Hippocampal formation (tissue), 2 donors: Measurements from ENCODE around the gene MCC.

ENCODE experiments used
- DNase-seq, 2 donors: peaks; one replicate each; lab custom pipeline; 2025; lab: John Stamatoyannopoulos, UW

The MCC gene

DNA sequence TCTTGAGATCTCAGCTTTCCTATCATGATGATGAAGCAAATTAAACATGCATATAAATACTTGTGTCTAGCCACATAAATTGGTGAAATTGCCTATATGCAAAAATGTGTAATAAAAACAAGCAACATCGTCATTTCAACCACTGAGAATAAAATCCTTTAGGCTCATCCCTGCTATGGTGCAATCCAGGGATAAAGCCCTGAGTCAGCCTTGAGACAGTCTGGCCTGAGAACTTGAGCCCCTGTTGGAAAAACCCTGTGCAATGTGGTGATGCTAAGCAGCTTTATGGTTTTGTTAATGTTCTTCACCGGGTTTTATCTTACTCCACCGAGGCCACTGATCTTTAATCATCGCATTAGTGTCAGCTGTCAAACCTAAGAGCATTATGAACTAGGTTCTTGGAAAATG lies 341.1 kb downstream of the MCC start:
- DNase-seq = no peak

DNA sequence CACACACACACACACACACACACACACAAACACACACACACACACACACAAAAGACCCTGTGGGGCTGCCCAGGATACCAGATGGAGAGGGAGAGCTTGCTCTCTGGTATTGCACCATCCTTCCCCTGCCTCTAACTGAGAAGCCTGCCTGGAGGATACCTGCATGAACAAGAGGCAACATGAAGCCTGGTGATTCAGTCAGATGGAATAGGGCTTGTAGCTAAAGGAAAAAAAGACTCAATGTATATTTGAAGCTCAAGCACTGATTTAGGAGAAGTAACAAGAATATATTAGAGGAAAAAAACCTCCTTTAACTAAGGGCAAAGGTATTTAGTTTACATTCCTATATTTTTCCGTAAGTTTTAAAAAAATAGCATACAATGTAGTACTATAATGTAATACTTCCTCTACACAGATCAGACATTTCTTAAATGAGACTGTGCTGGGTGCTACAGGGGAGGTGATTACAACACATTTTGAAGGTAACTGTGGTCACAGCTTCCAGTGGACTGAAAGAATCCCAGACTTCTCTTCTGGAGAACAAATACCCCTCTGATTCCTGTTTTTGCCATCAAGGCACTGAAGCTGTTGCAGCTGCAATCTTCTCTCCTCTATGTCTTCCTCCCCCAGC lies 342.4 kb downstream of the MCC start:
- no peak for DNase-seq

DNA sequence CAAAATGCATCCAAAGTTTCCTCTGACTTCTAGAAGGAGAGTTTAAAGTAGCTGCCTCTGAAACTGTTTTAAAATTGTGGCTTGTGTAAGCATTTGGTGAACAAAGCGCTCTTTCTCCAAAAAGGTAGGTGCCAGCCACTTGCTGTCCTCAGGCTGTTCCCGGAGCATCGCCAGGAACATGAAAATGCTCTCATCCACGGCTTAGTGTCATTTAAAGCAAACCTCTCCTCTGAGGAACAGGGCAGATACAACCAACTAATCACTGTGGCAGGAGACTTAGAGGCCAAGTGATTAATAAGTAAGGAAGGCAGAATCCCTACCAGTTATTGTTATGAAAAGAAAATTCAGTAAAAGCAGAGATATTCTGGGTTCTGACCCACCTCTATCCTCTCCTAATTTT lies 346.1 kb downstream of the MCC start:
- DNase-seq = no peak

DNA sequence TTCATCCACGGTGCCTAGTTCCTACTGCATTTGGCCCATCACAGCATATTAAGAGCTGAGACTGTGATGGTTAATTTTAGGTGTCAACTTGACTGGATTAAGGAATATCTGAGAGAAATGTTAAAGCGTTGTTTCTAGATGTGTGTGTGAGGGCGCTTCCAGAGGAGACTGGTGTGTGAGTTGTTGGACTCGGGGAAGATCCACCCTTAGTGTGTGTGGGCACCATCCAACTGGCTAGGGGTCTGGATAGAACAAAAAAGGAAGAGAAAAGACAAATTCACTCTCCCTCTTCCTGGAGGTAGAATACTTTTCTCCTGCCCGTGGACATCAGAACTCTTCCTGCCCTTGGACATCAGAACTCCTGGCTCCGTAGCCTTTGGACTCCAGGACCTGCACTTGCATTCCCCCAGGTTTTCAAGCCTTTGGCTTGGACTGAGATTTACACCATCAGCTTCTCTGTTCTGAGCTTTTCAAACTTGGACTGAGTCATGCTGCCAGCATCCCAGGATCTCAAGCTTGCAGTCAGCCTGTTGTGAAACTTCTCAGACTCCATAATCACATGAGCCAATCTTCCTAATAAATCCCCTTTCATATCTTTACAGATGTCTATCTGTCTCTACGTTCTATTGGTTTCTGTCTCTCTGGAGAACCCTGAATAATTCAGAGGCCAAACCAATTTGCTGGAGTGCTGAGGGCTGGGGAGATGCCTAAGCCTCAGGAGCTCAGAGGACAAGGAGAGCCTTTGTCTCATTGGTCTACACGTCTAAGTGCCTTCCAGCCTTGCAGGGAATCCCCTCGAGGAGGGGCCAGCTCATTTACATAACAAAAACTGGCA lies 347.2 kb downstream of the MCC start:
- no peak for DNase-seq

DNA sequence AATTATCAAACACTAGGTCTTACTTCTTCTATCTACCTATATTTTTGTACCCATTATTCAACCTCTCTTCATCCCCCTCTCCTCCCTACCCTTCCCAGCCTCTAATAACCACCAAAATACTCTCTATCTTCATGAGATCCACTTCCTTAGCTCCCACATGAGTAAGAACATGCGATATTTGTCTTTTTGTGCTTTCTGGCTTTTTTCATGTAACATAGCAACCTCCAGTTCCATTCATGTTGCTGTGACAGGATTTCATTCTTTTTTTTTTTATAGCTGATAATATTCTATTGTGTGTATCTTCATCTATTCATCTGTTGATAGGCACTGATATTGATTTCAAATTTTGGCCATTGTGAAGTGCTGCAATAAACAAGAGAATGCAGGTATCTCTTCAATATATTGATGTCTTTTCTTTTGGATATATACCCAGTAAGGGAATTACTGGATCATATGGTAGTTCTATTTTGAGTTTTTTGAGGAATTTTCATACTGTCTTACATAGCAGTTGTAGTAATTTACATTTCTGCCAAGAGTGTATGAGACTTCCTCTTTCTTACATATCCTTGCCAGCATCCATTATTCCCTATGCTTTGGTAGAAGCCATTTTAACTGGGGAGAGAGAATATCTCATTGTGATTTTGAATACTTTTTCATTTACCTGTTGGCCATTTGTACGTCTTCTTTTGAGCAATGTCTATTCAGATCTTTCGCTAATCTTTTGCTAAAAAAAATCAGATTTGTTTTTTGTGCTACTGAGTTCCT lies 354.9 kb downstream of the MCC start:
- DNase-seq = no peak

DNA sequence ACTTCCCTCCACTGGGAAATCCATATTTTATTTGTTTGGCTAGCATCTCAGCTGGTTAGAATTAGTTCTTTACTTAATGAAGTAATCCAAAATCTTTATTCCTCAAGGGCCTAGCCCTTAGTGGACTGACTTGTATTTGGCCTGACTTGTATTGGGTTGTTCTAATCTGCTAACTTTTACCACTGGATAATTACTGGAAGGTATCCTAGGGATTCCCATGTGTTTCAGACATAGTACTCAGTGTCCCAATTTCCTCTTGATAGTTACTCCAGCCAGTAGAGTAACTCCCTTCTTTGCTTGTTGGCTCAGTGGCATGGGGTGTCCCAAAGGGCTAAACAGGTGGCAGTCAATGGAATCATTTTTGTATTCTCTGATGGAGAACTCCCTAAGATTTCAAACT lies 355.7 kb downstream of the MCC start:
- DNase-seq = no peak

DNA sequence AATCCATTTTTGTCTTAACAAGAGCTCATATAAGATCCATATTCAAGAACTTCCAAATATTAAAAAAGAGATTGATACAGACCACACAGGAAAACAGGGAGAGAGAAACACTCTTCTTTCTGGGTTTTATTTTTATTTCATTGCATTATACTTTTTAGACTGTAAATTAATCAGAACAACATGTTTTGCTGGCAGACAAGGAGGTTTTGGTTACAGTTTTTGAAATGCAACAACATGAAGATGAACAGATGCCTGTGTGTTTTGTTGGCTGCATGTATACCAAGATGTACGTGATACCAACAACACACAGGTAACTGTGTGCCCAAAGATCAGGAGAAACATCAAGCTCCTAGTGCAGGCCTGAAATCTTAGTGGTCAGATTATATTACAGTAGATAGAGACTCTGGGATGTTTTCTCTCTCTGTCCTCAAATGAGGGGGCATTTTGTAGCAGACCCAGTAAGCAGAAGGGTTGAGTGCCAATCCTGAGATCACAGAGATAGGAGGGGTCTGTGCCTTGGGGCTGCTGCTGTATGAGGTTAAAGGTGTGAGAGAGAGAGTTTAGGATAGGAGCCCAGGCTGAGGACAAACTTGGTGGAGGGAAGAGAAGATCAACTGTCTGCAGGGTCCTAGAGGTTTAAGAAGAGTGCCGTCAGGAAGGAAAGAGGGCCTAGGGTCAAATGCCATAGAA lies 359.5 kb downstream of the MCC start:
- DNase-seq = no peak

DNA sequence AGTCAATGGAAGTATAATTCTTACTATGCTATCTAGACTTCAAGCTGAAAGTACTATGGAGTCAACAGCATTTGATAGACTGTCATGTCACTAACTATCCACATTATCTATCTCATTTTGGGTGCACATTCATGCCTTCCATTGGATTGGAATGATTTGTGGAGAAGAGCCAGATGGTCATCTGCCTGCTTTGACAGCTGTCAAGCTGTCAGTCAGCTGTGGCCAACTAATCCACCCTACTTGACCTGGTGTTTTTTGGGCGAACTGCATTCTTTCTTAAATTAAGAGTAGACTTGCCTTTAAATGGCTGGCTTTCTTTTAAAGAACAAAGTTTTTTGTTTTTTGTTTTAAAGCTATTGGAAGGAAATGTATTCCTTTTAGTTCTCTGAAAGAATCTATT lies 360.2 kb downstream of the MCC start:
- no peak for DNase-seq

DNA sequence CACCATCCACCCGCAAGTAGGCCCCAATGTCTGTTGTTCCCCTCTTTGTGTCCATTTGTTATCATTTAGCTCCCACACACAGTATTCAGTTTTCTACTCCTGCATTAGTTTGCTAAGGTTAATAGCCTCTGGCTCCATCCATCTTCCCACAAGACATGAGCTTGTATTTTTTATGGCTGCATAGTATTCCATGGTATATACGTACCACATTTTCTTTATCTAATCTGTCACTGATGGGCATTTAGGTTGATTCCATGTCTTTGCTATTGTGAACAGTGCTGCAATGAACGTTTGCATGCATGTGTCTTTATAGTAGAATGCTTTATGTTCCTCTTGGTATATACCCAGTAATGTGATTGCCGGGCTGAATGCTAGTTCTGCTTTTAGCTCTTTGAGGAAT lies 361.2 kb downstream of the MCC start:
- no peak for DNase-seq

DNA sequence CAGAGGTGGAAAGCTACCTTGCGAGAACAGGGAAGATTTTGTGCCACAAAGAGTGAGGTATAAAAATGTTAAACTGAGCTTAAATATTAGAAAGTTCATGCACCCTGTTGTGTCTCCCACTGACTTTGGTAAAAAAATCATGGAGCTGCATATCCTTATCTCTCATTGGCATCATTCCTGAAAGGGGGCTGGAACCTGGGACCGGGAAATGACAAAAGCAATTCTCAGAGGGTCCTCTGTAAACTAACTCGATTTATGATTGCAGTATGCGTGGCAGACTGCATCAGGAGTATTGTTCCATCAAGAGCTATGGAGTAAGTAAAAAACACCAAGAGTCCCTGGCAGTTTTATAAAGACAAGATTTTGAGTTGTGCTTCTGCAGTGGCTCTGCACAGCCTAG lies 362.9 kb downstream of the MCC start:
- DNase-seq = no peak

DNA sequence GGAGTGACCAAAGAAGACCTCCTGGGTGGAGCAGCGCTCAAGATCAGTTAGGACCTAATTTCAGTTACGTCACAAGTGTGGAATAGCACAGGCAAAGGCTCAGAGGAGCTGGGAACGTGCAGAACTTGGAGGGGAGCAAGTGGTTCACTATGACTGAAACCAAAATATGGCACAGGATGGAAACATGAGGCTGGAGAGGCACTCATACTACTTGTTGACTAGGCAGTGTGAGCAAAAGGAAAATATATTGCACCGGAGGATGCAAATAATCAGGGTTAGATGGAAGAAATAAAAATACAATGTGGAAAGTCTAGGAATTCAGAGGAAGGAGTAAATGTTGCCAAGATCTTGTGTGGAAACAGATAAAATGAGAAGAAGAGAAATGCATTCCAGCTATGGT lies 363.3 kb downstream of the MCC start:
- DNase-seq = no peak

DNA sequence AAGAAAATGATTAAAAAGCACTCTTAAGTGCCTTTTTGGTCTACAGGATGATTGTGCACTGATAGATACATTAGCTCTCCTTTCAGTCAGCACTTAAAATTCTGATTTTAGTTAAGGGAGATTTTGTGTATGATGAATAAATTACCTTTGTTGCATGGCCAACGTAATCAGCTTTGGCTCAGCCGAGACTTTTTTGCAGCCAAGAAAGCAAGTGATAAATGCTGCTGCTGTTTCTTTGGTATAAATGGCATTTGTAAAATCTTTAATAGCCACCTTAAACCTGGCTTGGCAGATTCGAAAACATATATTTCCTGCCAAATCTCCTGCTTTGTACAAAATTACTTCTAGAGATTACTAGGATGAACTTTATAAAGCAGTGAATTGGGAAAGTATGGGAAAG lies 364.0 kb downstream of the MCC start:
- DNase-seq = no peak

DNA sequence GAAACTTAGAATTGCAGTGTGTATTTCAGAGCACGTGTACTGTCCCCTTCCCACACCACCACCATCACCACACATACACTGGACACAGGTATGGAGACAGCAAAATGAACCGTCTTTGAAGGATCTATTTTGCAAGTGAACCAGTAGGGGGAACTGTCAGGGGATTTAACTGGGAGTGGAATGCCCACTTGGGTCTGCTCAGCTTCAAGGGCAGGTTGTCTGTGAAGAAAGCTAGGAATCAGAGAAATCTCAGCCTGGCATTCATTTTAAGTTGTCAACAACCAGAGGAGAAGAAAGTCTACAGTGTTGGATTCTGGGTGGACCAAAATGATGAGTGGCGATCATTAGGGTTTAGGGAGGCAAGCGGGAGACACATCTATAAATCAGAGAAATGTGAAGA lies 364.6 kb downstream of the MCC start:
- DNase-seq = no peak

DNA sequence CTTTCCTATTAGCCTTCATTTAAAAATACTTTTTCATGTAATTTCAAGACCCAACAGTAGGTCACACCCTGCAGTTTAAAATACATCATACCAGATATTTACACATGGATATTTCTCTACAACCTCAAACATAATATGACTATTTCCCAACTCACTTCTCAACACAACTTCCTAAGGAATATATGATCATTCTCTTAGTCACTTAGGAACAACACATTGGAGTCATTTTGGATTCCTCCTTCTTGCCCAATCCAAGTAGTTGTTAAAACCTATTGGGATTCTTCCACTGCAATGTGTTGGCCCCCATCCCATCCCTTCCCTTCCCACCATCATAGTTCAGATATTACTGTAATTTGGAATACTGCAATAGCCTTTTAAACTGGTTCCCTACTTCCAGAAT lies 366.2 kb downstream of the MCC start:
- DNase-seq = no peak

DNA sequence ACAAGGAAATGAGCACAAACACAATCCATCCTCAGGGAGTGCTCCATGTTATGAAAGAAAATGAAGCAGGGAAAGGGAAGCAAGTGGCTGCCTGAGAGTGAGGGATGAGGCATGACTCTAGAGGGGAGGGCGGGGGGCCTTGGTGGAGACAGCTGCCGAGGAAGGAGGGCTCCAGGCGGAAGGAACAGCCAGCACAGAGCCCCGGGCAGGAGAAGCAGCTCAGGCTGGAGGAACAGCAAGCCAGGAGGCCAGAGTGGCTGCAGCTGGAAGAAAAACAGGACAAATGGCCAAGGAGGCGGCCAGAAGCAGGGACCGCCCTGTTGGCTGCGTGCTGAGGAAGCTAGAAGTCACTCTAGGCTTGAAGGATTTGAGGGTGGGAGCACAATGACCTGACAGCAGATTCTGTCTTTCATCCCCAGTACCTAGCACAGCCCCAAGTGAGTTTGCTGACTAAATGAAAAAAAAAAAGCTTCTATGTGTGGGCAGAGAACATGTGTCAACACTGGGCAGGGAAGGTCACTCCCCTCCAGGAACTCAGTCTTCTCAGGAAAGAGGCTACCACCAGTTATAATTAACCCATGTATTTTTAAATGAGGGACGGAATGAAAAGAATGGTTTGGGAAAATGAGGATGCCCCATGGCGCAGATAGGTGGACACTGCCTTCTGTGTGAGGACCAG lies 368.9 kb downstream of the MCC start:
- DNase-seq = no peak

DNA sequence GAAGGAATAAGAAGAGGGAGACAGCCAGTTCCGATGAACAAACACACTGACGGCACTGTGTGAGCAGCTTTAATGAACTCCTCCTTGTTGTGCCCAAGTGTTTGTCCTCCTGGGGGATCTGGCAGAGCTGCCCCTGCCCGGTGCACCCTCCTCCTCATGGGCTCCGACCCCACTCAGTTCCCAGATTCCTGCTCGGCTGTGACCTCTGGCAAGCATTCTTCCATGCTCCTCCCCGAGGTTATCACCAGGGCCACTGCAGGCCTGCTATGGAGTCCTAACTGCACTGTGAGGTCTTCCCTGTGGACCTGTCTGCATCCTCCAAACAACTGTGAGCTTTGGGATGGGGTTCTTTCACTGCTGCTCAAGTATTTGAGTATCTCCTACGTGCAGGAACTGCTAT lies 369.5 kb downstream of the MCC start:
- DNase-seq = no peak

DNA sequence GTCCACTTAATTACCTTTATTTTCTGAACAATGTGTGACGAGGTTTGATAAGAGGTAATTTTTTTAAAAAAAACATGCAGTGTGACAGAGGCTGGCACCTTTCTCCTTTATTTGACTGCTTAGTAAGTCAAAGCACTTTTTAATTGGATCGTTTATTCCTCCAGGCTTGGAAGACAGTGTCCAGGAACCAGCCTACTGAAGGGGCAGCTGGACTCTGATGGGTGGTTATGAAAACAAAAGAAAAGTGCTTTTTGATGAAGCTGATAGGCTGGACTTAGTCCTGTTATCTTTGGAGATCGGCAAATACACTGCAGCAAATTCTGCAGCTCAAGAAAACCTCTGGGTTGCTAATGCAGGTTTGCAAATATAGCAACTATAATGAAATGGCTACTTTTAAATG lies 370.0 kb downstream of the MCC start:
- no peak for DNase-seq

DNA sequence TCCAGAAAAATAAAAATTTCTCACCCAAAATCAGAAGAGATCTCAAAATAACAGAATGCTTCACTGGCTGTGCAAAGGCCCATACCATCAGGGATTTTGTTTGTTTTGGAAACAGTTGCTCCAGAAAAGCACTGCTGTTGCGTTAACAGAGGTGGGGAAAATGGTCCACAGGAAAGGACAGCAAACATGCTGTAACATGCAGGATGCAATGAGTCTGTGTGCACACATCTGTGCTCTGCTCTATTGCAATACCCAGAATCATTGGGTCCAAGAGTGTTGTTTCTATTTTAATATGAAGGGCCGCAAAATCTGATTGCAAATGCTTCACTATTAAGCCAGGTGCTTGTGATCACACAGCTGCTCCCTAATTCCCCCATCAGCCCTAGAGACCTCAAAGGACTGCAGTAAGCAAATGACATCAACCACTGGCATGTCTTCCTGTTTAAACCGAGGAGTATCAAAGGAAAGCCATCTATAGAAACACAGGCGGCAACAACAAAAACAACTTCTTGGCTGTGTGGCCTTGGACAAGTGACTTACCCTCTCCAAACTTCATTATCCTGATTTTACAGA lies 370.6 kb downstream of the MCC start:
- no peak for DNase-seq

DNA sequence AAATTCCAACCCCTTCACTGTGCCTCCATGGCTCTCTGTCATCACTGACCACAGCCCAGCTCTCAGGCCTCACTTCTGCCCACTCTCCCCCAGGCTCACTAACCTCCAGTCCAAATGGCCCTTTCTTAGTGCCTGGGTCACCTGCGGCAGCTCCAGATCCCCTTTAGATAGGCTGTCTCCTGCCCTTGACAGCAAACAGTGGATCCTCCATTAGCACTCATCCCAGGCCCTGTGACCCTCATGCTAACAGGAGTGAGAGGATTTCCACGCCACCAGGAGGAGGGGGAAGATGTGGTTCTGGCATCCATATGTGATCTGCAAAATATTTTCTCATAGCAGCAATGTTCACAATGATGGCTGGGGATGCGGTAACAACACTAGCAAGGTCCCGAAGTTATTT lies 372.3 kb downstream of the MCC start:
- DNase-seq = no peak

DNA sequence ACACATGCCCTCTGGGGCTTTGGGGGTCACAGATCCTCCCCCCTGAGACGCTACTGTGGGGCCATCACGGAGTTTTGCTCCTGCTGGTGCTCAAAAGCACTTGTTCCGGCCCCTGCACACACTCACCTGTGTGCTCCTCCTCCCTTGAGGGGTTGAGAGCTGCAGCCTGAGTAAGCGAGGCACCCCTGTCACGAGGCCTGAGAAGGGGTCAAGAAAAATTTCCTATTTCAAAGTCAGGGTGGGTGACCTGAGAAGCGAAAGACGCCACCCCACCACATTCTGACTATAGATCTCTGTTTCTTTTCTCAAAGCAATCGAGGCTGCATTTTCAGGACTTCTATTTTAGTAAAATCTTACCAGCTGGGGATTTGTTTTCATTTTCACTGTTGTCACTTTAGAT lies 373.2 kb downstream of the MCC start:
- DNase-seq = no peak

DNA sequence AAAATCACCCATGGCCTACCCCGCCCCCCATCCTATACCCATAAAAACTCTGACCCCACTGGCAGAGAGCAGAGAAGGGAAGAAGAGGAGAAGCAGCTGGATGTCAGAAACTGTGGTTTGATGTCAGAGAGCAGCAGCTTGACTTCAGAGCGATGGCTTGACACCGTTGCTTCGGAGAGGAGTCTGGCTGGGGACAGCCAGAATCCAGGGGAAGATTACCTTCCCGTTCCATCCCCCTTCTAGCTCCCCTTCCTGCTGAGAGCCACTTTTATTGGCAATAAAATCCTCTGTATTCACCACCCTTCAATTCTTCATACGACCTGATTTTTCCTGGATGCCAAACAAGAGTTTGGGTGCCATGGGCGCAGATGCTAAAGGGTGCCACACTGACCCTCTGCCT lies 373.7 kb downstream of the MCC start:
- no peak for DNase-seq

DNA sequence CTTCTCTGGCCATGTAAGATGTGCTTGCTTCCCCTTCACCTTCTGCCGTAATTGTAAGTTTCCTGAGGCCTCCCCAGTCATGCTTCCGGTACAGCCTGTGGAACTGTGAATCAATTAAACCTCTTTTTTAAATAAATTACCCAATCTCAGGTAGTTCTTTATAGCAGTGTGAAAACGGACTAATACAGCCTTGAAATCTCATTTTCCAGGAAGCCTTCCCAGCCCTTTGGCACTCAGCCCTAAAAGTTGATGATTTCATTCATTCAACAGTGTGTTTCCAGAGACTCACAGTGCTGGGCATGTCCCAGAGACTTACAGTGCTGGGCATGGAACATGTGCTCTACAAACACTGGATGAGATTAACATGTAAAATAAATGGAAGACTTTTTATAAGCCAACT lies 375.8 kb downstream of the MCC start:
- no peak for DNase-seq
